HepG2 (cell line): Measurements from ENCODE around the gene PRKAR2B. TPM values are rescaled to one million over a fixed set of nuclear protein-coding genes. Genes with fewer than 3 reads are reported as not detected.

ENCODE experiments used
- ATAC-seq: fragments of 200-7000 bp; cut with Tn5 transposase; 3 replicates; pipeline ENCODE4 v1.9.1; 2020; ENCODE audit warnings: mild to moderate bottlenecking, moderate library complexity
- BruUV-seq: library from RNA; stranded (reverse); fragments of 400-500 nt; replicated peaks from 2 replicates; lab custom pipeline; 2021; lab: Mats Ljungman, UMichigan
- CTCF ChIA-PET: fragments of 300-600 bp; formaldehyde crosslinking; extraction: SDS; loops from one replicate; lab custom pipeline; 2021; ENCODE audit warnings: low total read pairs, inconsistent platforms, low intra/inter-chr PET ratio; lab: Yijun Ruan, JAX
- POLR2A ChIA-PET: fragments of 350-600 bp; sonication (Branson Sonifier 250); formaldehyde crosslinking; loops from one replicate; lab custom pipeline; 2020; ENCODE audit warnings: antibody characterized with exemption, inconsistent platforms; lab: Yijun Ruan, JAX
- DNase-seq: peaks from one replicate; pipeline ENCODE4 v3.0.0-alpha.2; 2015; ENCODE audit warnings: low spot score
- FAIRE-seq: peaks from 3 replicates; lab custom pipeline; 2011; peaks lifted over from hg19 to GRCh38; lab: Jason Lieb, UNC
- H2AFZ ChIP-seq: one replicate; pipeline ENCODE4 v1.6.1; 2011; ENCODE audit warnings: low read length, inconsistent platforms
- H3K27ac ChIP-seq: fragments of 300-600 bp; 3 replicates; pipeline ENCODE4 v1.8.0; 2011; ENCODE audit warnings: mixed run types, mild to moderate bottlenecking, mixed read lengths, low read length, inconsistent platforms; ENCODE audit not compliant: insufficient read depth; ENCODE audit errors: extremely low read length
- H3K27me3 ChIP-seq, 2 experiments: fragments of 200-600 bp in 1 of 2; 2 replicates in 1 of 2; 3 replicates in 1 of 2; pipeline versions ENCODE4 v1.6.0 to v1.8.0; 2011; ENCODE audit warnings: low read length in 2 of 2, mild to moderate bottlenecking in 2 of 2, moderate library complexity in 2 of 2, inconsistent platforms in 1 of 2; ENCODE audit not compliant: insufficient read depth in 2 of 2, control insufficient read depth in 1 of 2
- H3K36me3 ChIP-seq, 2 experiments: fragments of 200-600 bp in 1 of 2; replicated peaks in 1 of 2; 2 replicates in 1 of 2; 3 replicates in 1 of 2; pipeline versions ENCODE4 v1.5.1 to v1.8.0; 2011; ENCODE audit warnings: low read length in 2 of 2, inconsistent platforms in 1 of 2; ENCODE audit not compliant: insufficient read depth in 2 of 2, control insufficient read depth in 1 of 2
- H3K4me1 ChIP-seq: 2 replicates; pipeline ENCODE4 v1.5.1; 2012; ENCODE audit warnings: low read length, inconsistent platforms; ENCODE audit not compliant: insufficient read depth
- H3K4me2 ChIP-seq: 2 replicates; pipeline ENCODE4 v1.6.0; 2011; ENCODE audit warnings: low read depth, low read length, inconsistent platforms
- H3K4me3 ChIP-seq, 3 experiments: fragments of 200-600 bp in 1 of 3; sonication (generic), shearing (Covaris generic) in 1 of 3; replicated peaks in 1 of 3; 2 replicates each; pipeline ENCODE4 v1.5.1; 2011 to 2016; ENCODE audit warnings: low read length in 3 of 3, inconsistent platforms in 2 of 3, low read depth in 2 of 3, mild to moderate bottlenecking in 2 of 3, control low read depth in 1 of 3, mixed read lengths in 1 of 3; ENCODE audit not compliant: insufficient read depth in 1 of 3
- H3K79me2 ChIP-seq: one replicate; pipeline ENCODE4 v1.6.1; 2011; ENCODE audit warnings: low read length, inconsistent platforms; ENCODE audit not compliant: insufficient read depth
- H3K9ac ChIP-seq: 2 replicates; pipeline ENCODE4 v1.6.0; 2011; ENCODE audit warnings: mild to moderate bottlenecking, low read depth, low read length, inconsistent platforms; ENCODE audit not compliant: insufficient read depth
- H3K9me3 ChIP-seq: 2 replicates; pipeline ENCODE4 v1.5.1; 2012; ENCODE audit warnings: mild to moderate bottlenecking, low read length
- H4K20me1 ChIP-seq: 2 replicates; pipeline ENCODE4 v1.6.0; 2011; ENCODE audit warnings: inconsistent platforms, mild to moderate bottlenecking, low read length, moderate library complexity; ENCODE audit not compliant: insufficient read depth
- ARNTL ChIP-seq: sonication (generic); formaldehyde crosslinking; IDR thresholded peaks from 2 replicates; pipeline ENCODE4 v1.4.0; 2020; ENCODE audit warnings: mild to moderate bottlenecking, missing genetic modification reagents
- ATF4 ChIP-seq, 2 experiments: fragments of 450-650 bp in 1 of 2; sonication (generic) in 1 of 2; formaldehyde crosslinking; IDR thresholded peaks; 2 replicates each; pipeline versions ENCODE4 v1.5.0 to v1.8.0; 2020 to 2022; ENCODE audit warnings: mild to moderate bottlenecking in 1 of 2, missing genetic modification reagents in 1 of 2
- HNF4A ChIP-seq: sonication (generic); formaldehyde crosslinking; IDR thresholded peaks from 2 replicates; pipeline ENCODE4 v1.4.0; 2020; ENCODE audit warnings: missing genetic modification reagents
- KIAA2018 ChIP-seq: sonication (generic); formaldehyde crosslinking; IDR thresholded peaks from 2 replicates; pipeline ENCODE4 v1.5.0; 2020; ENCODE audit warnings: mild to moderate bottlenecking, missing genetic modification reagents, borderline replicate concordance
- MIER3 ChIP-seq: IDR thresholded peaks from 2 replicates; pipeline ENCODE4 v1.6.1; 2016; ENCODE audit warnings: missing compliant biosample characterization, borderline replicate concordance
- MLLT10 ChIP-seq: sonication (generic); formaldehyde crosslinking; IDR thresholded peaks from 2 replicates; pipeline ENCODE4 v1.4.0; 2020; ENCODE audit warnings: missing genetic modification reagents
- NFE2L1 ChIP-seq: sonication (generic); formaldehyde crosslinking; IDR thresholded peaks from 2 replicates; pipeline ENCODE4 v1.4.0; 2020; ENCODE audit warnings: missing genetic modification reagents, mild to moderate bottlenecking, borderline replicate concordance
- ZKSCAN1 ChIP-seq: fragments of 150-350 bp; IDR thresholded peaks from 2 replicates; pipeline ENCODE4 v1.6.1; 2014; ENCODE audit warnings: low read length
- ZNF101 ChIP-seq: sonication (generic); formaldehyde crosslinking; IDR thresholded peaks from 2 replicates; pipeline ENCODE4 v1.4.0; 2020; ENCODE audit warnings: mild to moderate bottlenecking, low read depth, missing genetic modification reagents, borderline replicate concordance
- ZNF224 ChIP-seq: sonication (generic); formaldehyde crosslinking; IDR thresholded peaks from 2 replicates; pipeline ENCODE4 v1.5.0; 2020; ENCODE audit warnings: mild to moderate bottlenecking, missing genetic modification reagents
- ZNF501 ChIP-seq: sonication (generic); formaldehyde crosslinking; IDR thresholded peaks from 2 replicates; pipeline ENCODE4 v1.5.1; 2020; ENCODE audit warnings: mild to moderate bottlenecking, moderate library complexity, missing genetic modification reagents
- WGBS: methylation state at CpG from one replicate; pipeline ENCODE4 v1.1.6; 2017; ENCODE audit warnings: low lambda C conversion rate; 5-methylcytosine and 5-hydroxymethylcytosine counted together
- in situ Hi-C: cut with HindIII; loops from 2 replicates; pipeline ENCODE4 v1.10.0; 2017; ENCODE audit warnings: low pct_unique_long_range_greater_than_20kb; ENCODE audit not compliant: extremely low pct_ligation_motif_present
- intact Hi-C: fragments of 100-400 bp; cut with micrococcal nuclease; formaldehyde crosslinking; loops from one replicate; pipeline ENCODE4 v1.10.0; 2022; ENCODE audit not compliant: unreplicated experiment
- polyA plus RNA-seq, 8 experiments: library from polyadenylated mRNA; depleted of rRNA in 3 of 8; stranded (reverse) in 7 of 8; unstranded in 1 of 8; fragments of >200 nt; fragmentation: Illumina TruSeq in 4 of 8; extraction: Trizol in 4 of 8; gene quantifications; 2 replicates each; pipeline versions ENCODE4 v1.2.1 to v1.2.3, GENCODE V29; 2011 to 2016; ENCODE audit warnings: low read depth in 4 of 8, missing spikeins in 1 of 8, mixed read lengths in 1 of 8; ENCODE audit not compliant: insufficient read depth in 1 of 8
- total RNA-seq, 5 experiments: library from RNA; depleted of rRNA; stranded (reverse); fragments of >200 nt; fragmentation: Illumina TruSeq; extraction: Trizol; gene quantifications; 2 replicates each; pipeline ENCODE4 v1.2.3, GENCODE V29; 2016; ENCODE audit warnings: low read depth in 1 of 5

The PRKAR2B gene
- total and polyA plus RNA-seq, 2 of the 13 experiments (the other 11 are each of a cell fraction or from before 2014, with no cell fraction given): not detected

- Histone ChIP-seq H3K79me2 (no peaks in the 10 kb centered on the region), H4K20me1 (no peaks in the 10 kb centered on the region), H3K4me2 (no peak overlapping the region), H3K27ac (no peak overlapping the region), H3K4me1 (no peaks in the 10 kb centered on the region), H3K9ac (no peak overlapping the region), H2AFZ (no peak overlapping the region), H3K9me3 (no peaks in the 10 kb centered on the region), H3K36me3 (no peaks in the 10 kb centered on the region), H3K4me3 (no peak overlapping the region), H3K27me3 (no peaks in the 10 kb centered on the region; a peak in 1 of 5 replicates)
- no peak for ATAC-seq
- intact Hi-C loops: no loop called here
- no peak for DNase-seq
- in situ Hi-C loops: no loop called here
- WGBS: 21% methylated on average over 5 of the region's 7 CpGs
- CTCF ChIA-PET: no interaction called here
- no TSS peak for BruUV-seq
- FAIRE-seq: no peak
- TF ChIP-seq HNF4A (CRISPR knock-in tag) (no peak), ZNF101 (CRISPR knock-in tag) (no peak), ZNF501 (CRISPR knock-in tag) (no peak), ZNF224 (CRISPR knock-in tag) (no peak), ATF4 (CRISPR knock-in tag; IDR thresholded peaks at IDR 0.05) (no peak), KIAA2018 (CRISPR knock-in tag) (no peak), ARNTL (CRISPR knock-in tag) (no peak), NFE2L1 (CRISPR knock-in tag) (no peak), ZKSCAN1 (no peak), MIER3 (CRISPR knock-in tag) (no peak), MLLT10 (no peak)
- TF ChIP-seq, all 625 proteins: peak for 0
- POLR2A ChIA-PET: interaction anchor here (0.6 kb wide), 1 partner anchor 28 kb away, joined by 3 read pairs; no protein-coding TSS in a partner anchor
These were observed 94.4 kb downstream of the PRKAR2B start for GRCh38 chr7:107138696-107139420.
